GM19099 (cell line): Measurements from ENCODE around the gene CDH10.

Source experiments
- POLR2A ChIP-seq: IDR thresholded peaks from 3 replicates; pipeline ENCODE4 v1.6.1; 2011; ENCODE audit warnings: low read depth; ENCODE audit not compliant: insufficient read length; ENCODE audit errors: extremely low read depth

Gene CDH10

GRCh38 chr5:24623624-24624023, 21.2 kb downstream of the CDH10 start:
- TF ChIP-seq POLR2A: no peak

DNA sequence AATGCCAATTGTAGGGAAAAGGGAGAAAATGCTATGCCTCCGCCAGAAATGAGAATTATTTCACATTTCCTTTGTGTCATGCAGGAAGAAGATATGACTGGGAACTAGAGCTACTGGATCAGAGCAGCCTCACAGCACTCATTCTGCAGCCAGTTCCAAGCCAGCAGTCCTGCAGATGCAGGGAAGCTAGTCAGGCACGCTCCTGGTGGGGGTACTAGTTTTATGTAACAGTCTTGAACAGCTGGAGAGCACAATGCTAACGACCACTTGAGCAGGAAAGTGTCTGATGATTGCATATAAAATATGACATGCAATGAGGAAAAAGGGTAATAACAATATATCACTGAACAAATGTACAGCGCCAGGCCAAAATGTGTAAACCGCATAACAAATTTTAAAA, 21.7 kb downstream of the CDH10 start:
- no peak for TF ChIP-seq POLR2A

- no peak for TF ChIP-seq POLR2A
These were observed 23.0 kb downstream of the CDH10 start for GRCh38 chr5:24621792-24622191.

DNA sequence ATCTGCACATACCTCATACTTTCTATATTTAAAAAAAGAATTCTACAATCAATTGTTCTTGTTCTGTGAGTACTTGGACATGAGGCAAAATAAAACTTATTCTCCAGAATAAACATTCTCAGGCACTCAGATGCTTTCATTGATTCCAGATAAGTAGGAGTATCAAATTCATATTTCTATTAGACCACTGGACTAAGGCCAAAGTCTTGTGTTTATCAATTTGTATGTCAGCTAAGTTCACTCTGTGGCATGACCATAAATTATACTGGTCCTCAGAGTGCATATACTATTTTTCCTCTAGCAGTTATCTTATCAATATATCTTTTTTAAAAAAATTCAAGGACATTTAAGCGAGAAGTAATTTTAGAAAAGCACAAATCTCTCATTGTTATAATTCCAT, 28.2 kb downstream of the CDH10 start:
- no peak for TF ChIP-seq POLR2A

DNA sequence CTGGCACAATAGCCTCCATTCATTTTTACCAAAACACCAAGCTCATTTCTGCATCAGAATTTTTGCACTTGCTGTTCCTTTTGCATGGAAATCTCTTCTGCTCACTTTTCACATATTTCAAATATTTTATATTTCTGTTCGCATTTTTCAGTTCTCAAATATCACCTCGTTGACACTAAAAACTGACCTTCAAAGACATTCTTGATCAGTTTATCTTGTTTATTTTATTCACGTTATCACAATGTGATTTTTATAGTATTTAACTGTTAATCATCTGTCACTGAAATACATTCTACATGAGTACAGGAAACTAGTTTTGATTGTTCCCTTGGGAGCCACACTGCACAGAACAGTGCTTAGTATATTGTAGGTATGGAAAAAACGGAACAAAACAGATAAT, 29.6 kb downstream of the CDH10 start:
- TF ChIP-seq POLR2A: no peak

DNA sequence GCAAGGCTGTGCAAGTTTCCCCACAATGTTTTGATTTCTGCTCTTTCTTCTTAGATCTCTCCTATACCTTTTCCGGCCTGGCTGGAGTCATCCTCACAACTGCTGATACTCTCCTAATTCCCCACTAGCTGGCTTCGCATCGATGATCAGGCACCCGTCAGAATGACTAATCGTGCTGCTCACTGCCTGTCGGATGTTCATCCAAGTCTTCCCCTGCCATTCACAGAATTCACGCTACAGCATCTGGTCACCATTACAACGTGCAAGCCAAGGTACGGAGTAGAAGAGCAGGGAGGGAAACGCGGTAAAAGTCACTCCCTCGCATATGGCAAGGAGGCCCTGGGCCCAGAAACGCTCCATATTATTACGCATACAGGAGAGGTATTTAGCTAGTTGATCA, 35.1 kb downstream of the CDH10 start:
- TF ChIP-seq POLR2A: no peak

- no peak for TF ChIP-seq POLR2A
These were observed 37.8 kb downstream of the CDH10 start for GRCh38 chr5:24606971-24607370.

DNA sequence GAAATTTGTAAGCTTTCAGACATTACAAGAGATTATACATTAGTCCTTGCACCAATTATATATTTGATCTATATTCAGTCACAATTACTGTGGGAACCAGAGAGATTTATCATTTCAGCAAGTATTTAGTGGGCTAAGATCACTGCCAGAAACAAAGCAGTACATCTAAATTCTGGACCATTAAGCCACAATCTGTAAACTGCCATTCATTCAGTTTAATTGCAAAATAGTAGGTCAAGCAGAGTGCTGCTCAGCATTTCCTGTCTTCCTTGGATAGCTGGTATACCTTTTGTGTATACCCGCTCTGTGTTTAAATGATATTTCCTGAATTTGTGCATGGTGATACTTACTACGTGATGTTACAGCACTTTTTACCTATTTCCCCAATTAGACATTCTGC, 42.6 kb downstream of the CDH10 start:
- TF ChIP-seq POLR2A: no peak

GRCh38 chr5:24598956-24599355, 45.8 kb downstream of the CDH10 start:
- TF ChIP-seq POLR2A: no peak

DNA sequence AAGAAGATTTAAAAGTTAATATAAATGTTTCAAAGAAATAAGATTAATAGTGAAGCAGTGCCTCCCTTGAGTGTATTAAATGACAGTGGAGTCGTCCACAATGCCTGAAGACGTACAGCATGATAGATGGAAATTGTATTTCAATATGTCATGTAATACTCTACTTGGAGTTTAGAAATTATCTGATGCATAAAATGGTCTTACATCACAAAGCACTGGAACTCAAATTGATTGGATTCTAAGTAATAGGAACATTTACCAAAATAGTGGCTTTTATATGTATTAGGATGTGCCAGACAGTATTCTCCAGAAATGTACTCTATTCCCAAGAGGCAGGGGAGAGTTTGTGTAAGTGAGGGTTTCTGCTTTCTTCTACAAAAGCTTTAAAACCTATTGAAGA, 49.4 kb downstream of the CDH10 start:
- no peak for TF ChIP-seq POLR2A

GRCh38 chr5:24591426-24591825, 53.4 kb downstream of the CDH10 start:
- no peak for TF ChIP-seq POLR2A

DNA sequence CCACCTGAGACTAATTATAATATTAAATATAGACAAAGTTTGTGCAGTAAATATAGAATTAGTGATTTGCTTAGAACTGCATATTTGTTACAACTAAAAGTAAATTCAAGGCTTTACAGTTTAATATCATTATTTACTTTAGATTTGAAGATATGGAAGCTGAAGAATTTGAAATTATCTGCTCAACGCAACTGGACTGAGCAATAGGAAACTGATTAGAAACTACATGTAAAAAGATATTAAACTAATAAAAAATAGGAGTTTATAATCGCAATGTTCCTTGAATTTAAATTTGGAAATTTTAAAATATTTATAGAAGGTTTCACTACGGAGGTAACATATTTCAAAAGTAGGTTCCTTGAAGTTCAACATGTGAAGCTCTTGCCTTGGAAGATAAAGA, 55.2 kb downstream of the CDH10 start:
- TF ChIP-seq POLR2A: no peak

- TF ChIP-seq POLR2A: no peak
These were observed 59.0 kb downstream of the CDH10 start for GRCh38 chr5:24585751-24586150.

- no peak for TF ChIP-seq POLR2A
These were observed 73.5 kb downstream of the CDH10 start for GRCh38 chr5:24571302-24571701.

GRCh38 chr5:24566933-24567332, 77.8 kb downstream of the CDH10 start:
- no peak for TF ChIP-seq POLR2A

DNA sequence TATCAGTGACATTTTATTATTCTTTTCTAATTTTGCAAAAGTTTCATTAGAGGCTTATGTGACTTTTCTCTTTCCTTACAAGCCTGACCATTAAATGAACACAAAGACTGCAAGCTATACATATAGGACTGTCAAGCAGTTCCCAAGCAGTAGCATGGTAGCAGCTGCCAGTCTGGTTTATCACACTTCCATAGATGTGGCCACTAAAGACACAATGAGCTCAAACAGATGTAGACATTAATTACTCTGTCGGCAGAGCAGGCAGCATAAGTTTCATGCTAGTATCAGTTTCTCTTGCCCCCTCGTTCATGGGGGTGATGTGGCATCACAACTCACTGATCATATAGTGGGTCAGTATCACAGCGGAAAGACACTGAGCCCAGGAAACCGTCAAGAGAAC, 89.5 kb downstream of the CDH10 start:
- TF ChIP-seq POLR2A: no peak

- no peak for TF ChIP-seq POLR2A
These were observed 97.6 kb downstream of the CDH10 start for GRCh38 chr5:24547132-24547531.

- no peak for TF ChIP-seq POLR2A
These were observed 105.2 kb downstream of the CDH10 start for GRCh38 chr5:24539613-24540012.
